GM13976 (cell line): ENCODE results near the gene FHAD1.
"Not testable (repeated sequence)": the region's sequence is repeated elsewhere in the genome, so short reads cannot be mapped to it uniquely, and the experiment has no call there.

Experiments used
- DNase-seq: peaks from one replicate; pipeline ENCODE4 v3.0.0; 2012; ENCODE audit warnings: low spot score
- CTCF ChIP-seq: IDR thresholded peaks from 2 replicates; pipeline ENCODE4 v1.5.1; 2012; ENCODE audit warnings: borderline replicate concordance, mild to moderate bottlenecking; ENCODE audit not compliant: insufficient read depth; ENCODE audit errors: extremely low read depth, missing control alignments, control extremely low read depth
- in situ Hi-C: fragments of 300-500 bp; cut with MboI; formaldehyde crosslinking; loops from one replicate; pipeline ENCODE4 v1.12.0; 2022; ENCODE audit warnings: low sequenced_read_pairs, mixed read lengths, inconsistent platforms; ENCODE audit not compliant: unreplicated experiment

The FHAD1 gene

GRCh38 chr1:15288173-15288926 lies 41.3 kb downstream of the FHAD1 start:
- no peak for DNase-seq
- in situ Hi-C loops, result no loop called here
- TF ChIP-seq CTCF, result no peak

GRCh38 chr1:15289251-15289651 lies 42.2 kb downstream of the FHAD1 start:
- no peak for TF ChIP-seq CTCF
- DNase-seq, result no peak
- in situ Hi-C loops, result no loop called here

GRCh38 chr1:15290382-15290781 lies 43.4 kb downstream of the FHAD1 start:
- TF ChIP-seq CTCF, result no peak
- in situ Hi-C loops, result no loop called here
- DNase-seq, result no peak

- no peak for TF ChIP-seq CTCF
- no peak for DNase-seq
- in situ Hi-C loops, result no loop called here
Measured at GRCh38 chr1:15295696-15296095, 48.7 kb downstream of the FHAD1 start.

GRCh38 chr1:15296585-15297321 lies 49.7 kb downstream of the FHAD1 start:
- DNase-seq, result no peak
- TF ChIP-seq CTCF, result no peak
- in situ Hi-C loops, result no loop called here

- DNase-seq, in situ Hi-C loops: not testable (repeated sequence)
Measured at GRCh38 chr1:15297975-15298374, 51.0 kb downstream of the FHAD1 start.

- in situ Hi-C loops, result no loop called here
- no peak for TF ChIP-seq CTCF
- DNase-seq, result no peak
Measured at GRCh38 chr1:15299179-15299578, 52.2 kb downstream of the FHAD1 start.
